Measurements from ENCODE around the gene HDAC10. TPM values are rescaled to one million over a fixed set of nuclear protein-coding genes. Genes with fewer than 3 reads are reported as not detected.

HDAC10 gene
- polyA plus RNA-seq, 1 experiment: 18.2 TPM

DNA sequence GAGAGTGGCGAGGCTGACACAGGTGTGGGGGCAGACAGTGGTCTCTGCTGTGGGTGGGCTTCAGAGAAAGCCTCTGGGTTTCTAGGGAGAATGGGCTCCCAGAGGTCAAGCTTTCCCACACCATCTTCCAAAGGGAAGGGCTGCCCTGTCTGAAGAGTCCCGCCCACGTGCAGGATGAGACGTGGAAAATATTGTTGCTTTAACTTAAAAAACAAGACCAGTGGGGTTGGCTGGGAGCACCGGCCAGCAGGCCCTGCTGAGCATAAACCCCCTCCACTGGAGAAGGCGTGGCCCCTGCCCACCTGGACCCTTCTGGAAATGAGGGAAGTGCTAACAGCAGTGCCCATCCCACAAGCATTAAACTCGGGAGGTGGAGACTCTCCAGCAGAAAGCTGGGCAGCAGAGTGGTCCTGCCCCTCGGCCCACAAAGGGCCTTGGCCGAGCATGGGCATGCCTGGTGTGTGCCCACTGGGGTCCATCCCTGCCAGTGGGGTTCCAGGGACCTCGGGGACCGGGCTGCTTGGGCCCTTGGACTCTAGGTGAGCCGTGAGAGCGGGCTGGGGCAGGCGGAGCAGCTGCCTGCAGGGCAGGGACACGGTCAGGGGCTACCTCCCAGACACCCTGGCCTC is 34.9 kb downstream of the HDAC10 start:
- ChIA-PET CTCF (interaction anchor here (0.7 to 2.9 kb wide), 3 partner anchors 8 to 20 kb away, joined by 3 to 10 read pairs (median 3); no protein-coding TSS in a partner anchor), POLR2A (no interaction called here)
- Histone ChIP-seq H3K4me3 (ENCODE audit: low read depth, low read length) (no peak overlapping the region), H3K36me3 (ENCODE audit: control insufficient read depth, insufficient read depth, low read length) (peaks cover 53% of the 10 kb centered on the region), H3K27me3 (ENCODE audit: control insufficient read depth, insufficient read depth, low read length) (no peaks in the 10 kb centered on the region)
- TF ChIP-seq, protein P1, sequence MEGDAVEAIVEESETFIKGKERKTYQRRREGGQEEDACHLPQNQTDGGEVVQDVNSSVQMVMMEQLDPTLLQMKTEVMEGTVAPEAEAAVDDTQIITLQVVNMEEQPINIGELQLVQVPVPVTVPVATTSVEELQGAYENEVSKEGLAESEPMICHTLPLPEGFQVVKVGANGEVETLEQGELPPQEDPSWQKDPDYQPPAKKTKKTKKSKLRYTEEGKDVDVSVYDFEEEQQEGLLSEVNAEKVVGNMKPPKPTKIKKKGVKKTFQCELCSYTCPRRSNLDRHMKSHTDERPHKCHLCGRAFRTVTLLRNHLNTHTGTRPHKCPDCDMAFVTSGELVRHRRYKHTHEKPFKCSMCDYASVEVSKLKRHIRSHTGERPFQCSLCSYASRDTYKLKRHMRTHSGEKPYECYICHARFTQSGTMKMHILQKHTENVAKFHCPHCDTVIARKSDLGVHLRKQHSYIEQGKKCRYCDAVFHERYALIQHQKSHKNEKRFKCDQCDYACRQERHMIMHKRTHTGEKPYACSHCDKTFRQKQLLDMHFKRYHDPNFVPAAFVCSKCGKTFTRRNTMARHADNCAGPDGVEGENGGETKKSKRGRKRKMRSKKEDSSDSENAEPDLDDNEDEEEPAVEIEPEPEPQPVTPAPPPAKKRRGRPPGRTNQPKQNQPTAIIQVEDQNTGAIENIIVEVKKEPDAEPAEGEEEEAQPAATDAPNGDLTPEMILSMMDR (IDR thresholded peaks at IDR 0.05; ENCODE audit: insufficient read depth, low read depth, low read length): no peak
- no peak for DNase-seq (ENCODE audit: low read depth)

DNA sequence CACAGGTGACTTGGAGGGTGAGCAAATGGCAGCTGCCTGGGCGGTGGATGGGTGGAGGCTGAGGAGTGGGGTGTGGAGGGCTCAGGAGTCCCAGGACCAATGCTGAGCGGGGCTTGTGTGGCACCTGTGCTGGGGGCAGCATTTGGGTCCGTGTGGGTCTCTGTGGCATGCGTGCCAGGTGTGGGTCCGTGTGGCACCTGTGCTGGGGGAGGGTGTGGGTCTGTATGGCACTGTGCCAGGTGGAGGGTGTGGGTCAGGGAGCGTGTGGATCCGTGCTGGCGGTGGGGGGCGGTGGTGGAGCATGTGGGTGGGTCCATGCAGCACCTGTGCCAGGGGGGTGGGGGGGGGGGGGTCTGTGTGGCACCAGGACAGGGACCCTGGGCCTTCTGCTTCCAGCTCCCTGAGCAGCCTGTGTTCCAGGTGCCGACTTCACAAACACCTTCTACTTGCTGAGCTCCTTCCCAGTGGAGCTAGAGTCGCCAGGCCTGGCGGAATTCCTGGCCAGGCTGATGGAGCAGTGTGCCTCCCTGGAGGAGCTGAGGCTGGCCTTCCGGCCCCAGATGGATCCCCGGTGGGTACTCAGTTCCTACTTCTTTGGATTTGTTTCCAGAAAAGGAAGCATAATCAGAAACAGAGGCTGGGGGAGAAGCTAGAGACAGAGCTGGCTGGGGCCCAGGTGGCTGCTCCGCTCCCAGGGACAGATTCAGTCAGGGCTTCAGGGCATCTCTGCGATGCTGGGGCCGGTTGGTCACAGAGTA is 35.6 kb downstream of the HDAC10 start:
- DNase-seq (ENCODE audit: low read depth): no peak
- Histone ChIP-seq H3K27me3 (ENCODE audit: control insufficient read depth, insufficient read depth, low read length) (no peaks in the 10 kb centered on the region), H3K36me3 (ENCODE audit: control insufficient read depth, insufficient read depth, low read length) (peaks cover 53% of the 10 kb centered on the region), H3K4me3 (ENCODE audit: low read depth, low read length) (no peak overlapping the region)
- TF ChIP-seq, protein P1 (IDR thresholded peaks at IDR 0.05; ENCODE audit: insufficient read depth, low read depth, low read length): no peak
- ChIA-PET POLR2A (no interaction called here), CTCF (interaction anchor here (0.7 to 2.9 kb wide), 3 partner anchors 9 to 21 kb away, joined by 3 to 10 read pairs (median 3); no protein-coding TSS in a partner anchor)

DNA sequence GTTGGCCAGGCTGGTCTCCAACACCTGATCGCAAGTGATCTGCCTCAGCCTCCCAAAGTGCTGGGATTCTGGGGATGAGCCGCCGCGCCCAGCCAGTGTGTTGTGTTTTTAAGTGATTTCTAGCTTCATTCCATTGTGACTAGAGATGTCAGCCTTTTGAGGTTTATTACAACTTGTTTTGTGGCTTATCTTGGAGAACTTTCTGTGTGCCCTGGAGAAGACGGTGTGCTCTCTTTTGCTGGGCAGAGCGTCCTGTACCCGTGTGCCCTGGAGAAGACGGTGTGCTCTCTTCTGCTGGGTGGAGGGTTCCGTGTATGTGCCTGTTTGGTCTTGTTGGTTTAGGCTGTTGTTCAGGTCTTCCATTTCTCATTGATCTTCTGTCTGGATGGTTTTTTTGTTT is 37.8 kb downstream of the HDAC10 start:
- Histone ChIP-seq H3K4me3 (ENCODE audit: low read depth, low read length) (no peak overlapping the region), H3K36me3 (ENCODE audit: control insufficient read depth, insufficient read depth, low read length) (peaks cover 46% of the 10 kb centered on the region), H3K27me3 (ENCODE audit: control insufficient read depth, insufficient read depth, low read length) (no peaks in the 10 kb centered on the region)
- CTCF ChIA-PET: interaction anchor here (1.1 kb wide), 1 partner anchor 283 kb away, joined by 3 read pairs; no protein-coding TSS in a partner anchor
- POLR2A ChIA-PET: no interaction called here
- TF ChIP-seq, protein P1 (IDR thresholded peaks at IDR 0.05; ENCODE audit: insufficient read depth, low read depth, low read length): no peak
- DNase-seq (ENCODE audit: low read depth): no peak

DNA sequence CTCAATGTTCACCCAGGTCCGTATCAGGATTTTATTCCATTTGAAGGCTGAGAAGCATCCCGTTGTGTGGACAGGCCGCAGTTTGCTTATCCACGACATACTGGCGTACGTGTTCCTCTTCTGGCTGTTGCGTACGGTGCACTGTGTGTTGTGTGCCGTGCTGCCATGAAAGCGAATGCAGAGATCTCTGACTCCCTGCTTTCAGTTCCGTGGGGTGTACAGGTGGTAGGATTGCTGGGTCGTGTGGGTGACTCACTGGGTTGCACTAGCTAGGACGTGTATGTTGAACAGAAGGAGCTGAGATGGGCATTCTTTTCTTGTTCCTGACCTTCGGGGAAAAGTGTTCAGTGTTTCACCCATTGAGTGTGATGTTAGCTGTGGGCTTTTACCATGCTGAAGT is 39.9 kb downstream of the HDAC10 start:
- H3K27me3 ChIP-seq (ENCODE audit: control insufficient read depth, insufficient read depth, low read length): no peaks in the 10 kb centered on the region
- POLR2A ChIA-PET: no interaction called here
- TF ChIP-seq, protein P1 (IDR thresholded peaks at IDR 0.05; ENCODE audit: insufficient read depth, low read depth, low read length): no peak
- H3K4me3 ChIP-seq (ENCODE audit: low read depth, low read length): no peak overlapping the region
- CTCF ChIA-PET: interaction anchor here (0.6 to 1.7 kb wide), 6 partner anchors 10 to 280 kb away, joined by 3 to 10 read pairs (median 4); no protein-coding TSS in a partner anchor
- DNase-seq (ENCODE audit: low read depth): no peak
- peaks cover 35% of the 10 kb centered on the region for H3K36me3 ChIP-seq (ENCODE audit: control insufficient read depth, insufficient read depth, low read length)

DNA sequence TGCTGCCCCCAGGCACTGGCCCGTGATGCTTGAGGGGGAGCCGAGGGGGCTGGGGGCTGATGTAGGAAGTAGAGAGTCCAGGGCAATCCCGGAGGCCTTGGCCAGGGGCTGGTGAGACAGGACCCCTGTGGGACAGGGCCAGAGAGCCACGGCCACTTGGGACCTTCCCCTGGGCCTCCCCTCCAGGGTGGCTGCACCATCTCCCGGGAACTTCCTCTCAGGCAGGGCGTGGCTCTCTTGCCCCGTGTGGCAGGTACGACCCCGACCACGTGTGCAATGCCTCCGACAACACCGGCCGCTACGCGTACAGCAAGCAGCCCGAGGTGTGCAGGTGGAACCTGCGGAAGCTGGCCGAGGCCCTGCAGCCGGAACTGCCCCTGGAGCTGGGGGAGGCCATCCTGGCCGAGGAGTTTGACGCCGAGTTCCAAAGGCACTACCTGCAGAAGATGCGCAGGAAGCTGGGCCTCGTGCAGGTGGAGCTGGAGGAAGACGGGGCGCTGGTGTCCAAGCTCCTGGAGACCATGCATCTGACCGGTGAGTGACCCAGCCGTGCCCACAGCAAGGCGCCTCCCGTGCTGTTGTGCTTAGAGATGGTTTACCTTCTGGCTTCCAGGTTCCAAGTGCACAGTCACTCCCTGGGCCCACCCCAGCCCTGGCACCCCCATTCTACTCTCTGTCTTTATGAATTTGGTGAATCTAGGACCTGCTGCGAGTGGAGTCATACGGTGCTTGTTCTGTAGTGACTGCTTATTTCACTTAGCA is 40.5 kb downstream of the HDAC10 start:
- Histone ChIP-seq H3K36me3 (ENCODE audit: control insufficient read depth, insufficient read depth, low read length) (peaks cover 32% of the 10 kb centered on the region), H3K4me3 (ENCODE audit: low read depth, low read length) (no peak overlapping the region), H3K27me3 (ENCODE audit: control insufficient read depth, insufficient read depth, low read length) (no peaks in the 10 kb centered on the region)
- TF ChIP-seq, protein P1 (IDR thresholded peaks at IDR 0.05; ENCODE audit: insufficient read depth, low read depth, low read length): no peak
- ChIA-PET POLR2A (no interaction called here), CTCF (interaction anchor here (0.7 to 1.7 kb wide), 6 partner anchors 9 to 280 kb away, joined by 3 to 10 read pairs (median 4); no protein-coding TSS in a partner anchor)
- DNase-seq (ENCODE audit: low read depth): no peak

Measured in BJ (cell line).